Endothelial cell (in vitro differentiated cells): ENCODE results near the gene BNIP5. TPM values are rescaled to one million over a fixed set of nuclear protein-coding genes. Genes with fewer than 3 reads are reported as not detected.

Source experiments
- DNase-seq: peaks from one replicate; pipeline ENCODE4 v3.0.0; 2021; ENCODE audit warnings: low spot score
- H3K27ac Mint-ChIP-seq: one replicate; pipeline ENCODE4 v1.8.0; 2021; ENCODE audit warnings: mixed read lengths, inconsistent platforms; ENCODE audit not compliant: unreplicated experiment
- H3K27me3 Mint-ChIP-seq: one replicate; pipeline ENCODE4 v1.8.0; 2021; ENCODE audit warnings: mild to moderate bottlenecking, moderate library complexity, mixed read lengths, inconsistent platforms; ENCODE audit not compliant: unreplicated experiment
- H3K36me3 Mint-ChIP-seq: one replicate; pipeline ENCODE4 v1.8.0; 2021; ENCODE audit warnings: mild to moderate bottlenecking, low read depth, mixed read lengths, inconsistent platforms; ENCODE audit not compliant: unreplicated experiment
- H3K4me1 Mint-ChIP-seq: one replicate; pipeline ENCODE4 v1.8.0; 2021; ENCODE audit warnings: mild to moderate bottlenecking, mixed read lengths, inconsistent platforms; ENCODE audit not compliant: unreplicated experiment
- H3K4me3 Mint-ChIP-seq: one replicate; pipeline ENCODE4 v1.8.0; 2021; ENCODE audit warnings: mild to moderate bottlenecking, mixed read lengths, inconsistent platforms; ENCODE audit not compliant: unreplicated experiment
- H3K9me3 Mint-ChIP-seq: one replicate; pipeline ENCODE4 v1.8.0; 2021; ENCODE audit warnings: mixed read lengths, inconsistent platforms; ENCODE audit not compliant: unreplicated experiment
- total RNA-seq: library from RNA; stranded (reverse); fragmentation: NEBNext Ultra II Directional; extraction: Animal tissue kit (Norgen Biotek cat#: 25700); gene quantifications from one replicate; pipeline ENCODE4 v1.2.1, GENCODE V29; 2021; ENCODE audit not compliant: unreplicated experiment
- TF ChIP-seq, protein P1 (sequence below): fragments of 200-600 bp; sonication (generic); IDR thresholded peaks from one replicate; pipeline ENCODE4 v1.5.0; 2021; ENCODE audit warnings: antibody characterized with exemption; ENCODE audit not compliant: unreplicated experiment

Gene BNIP5
- total RNA-seq, 1 donor from 2014 or later = not detected

GRCh38 chr6:36266913-36267644 is 69.6 kb downstream of the BNIP5 start:
- no peak for DNase-seq
- Mint-ChIP-seq H3K4me1 (no peaks in the 10 kb centered on the region), H3K36me3 (peaks cover 8% of the 10 kb centered on the region), H3K4me3 (no peak overlapping the region), H3K9me3 (no peaks in the 10 kb centered on the region), H3K27me3 (peaks cover 6% of the 10 kb centered on the region), H3K27ac (no peak overlapping the region)
- TF ChIP-seq, protein P1, sequence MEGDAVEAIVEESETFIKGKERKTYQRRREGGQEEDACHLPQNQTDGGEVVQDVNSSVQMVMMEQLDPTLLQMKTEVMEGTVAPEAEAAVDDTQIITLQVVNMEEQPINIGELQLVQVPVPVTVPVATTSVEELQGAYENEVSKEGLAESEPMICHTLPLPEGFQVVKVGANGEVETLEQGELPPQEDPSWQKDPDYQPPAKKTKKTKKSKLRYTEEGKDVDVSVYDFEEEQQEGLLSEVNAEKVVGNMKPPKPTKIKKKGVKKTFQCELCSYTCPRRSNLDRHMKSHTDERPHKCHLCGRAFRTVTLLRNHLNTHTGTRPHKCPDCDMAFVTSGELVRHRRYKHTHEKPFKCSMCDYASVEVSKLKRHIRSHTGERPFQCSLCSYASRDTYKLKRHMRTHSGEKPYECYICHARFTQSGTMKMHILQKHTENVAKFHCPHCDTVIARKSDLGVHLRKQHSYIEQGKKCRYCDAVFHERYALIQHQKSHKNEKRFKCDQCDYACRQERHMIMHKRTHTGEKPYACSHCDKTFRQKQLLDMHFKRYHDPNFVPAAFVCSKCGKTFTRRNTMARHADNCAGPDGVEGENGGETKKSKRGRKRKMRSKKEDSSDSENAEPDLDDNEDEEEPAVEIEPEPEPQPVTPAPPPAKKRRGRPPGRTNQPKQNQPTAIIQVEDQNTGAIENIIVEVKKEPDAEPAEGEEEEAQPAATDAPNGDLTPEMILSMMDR = no peak

Other genes starting within 250 kb of the BNIP5 start
- 6.6 TPM for gene MAPK13, start 206.4 kb downstream of the BNIP5 start, total RNA-seq
- gene BRPF3, start 140.1 kb downstream of the BNIP5 start, total RNA-seq = 37.6 TPM
- gene PNPLA1, start 66.8 kb downstream of the BNIP5 start, total RNA-seq = not detected
- gene ETV7, start 50.8 kb upstream of the BNIP5 start, total RNA-seq = not detected
- gene PXT1, start 106.0 kb upstream of the BNIP5 start, total RNA-seq = not detected
- gene KCTD20, start 106.1 kb upstream of the BNIP5 start, total RNA-seq = 43.0 TPM
- gene STK38, start 210.6 kb upstream of the BNIP5 start, total RNA-seq = 41.4 TPM